Measurements from ENCODE around the gene BNIP5. TPM values are rescaled to one million over a fixed set of nuclear protein-coding genes. Genes with fewer than 3 reads are reported as not detected.

BNIP5 gene
- total RNA-seq, 6 experiments from 2014 or later = not detected

GRCh38 chr6:36267731-36268477, 68.8 kb downstream of the BNIP5 start:
- Mint-ChIP-seq H3K27ac (no peak overlapping the region), H3K27me3 (ENCODE audit: insufficient read depth) (peaks cover 30% of the 10 kb centered on the region), H3K4me3 (no peak overlapping the region), H3K4me1 (ENCODE audit: low read depth) (peaks cover 12% of the 10 kb centered on the region), H3K9me3 (peaks cover 7% of the 10 kb centered on the region), H3K36me3 (ENCODE audit: low read depth) (no peaks in the 10 kb centered on the region)
- TF ChIP-seq CTCF (IDR thresholded peaks at IDR 0.05) = no peak
- DNase-seq = no peak

GRCh38 chr6:36266913-36267644, 69.6 kb downstream of the BNIP5 start:
- Mint-ChIP-seq H3K27ac (no peak overlapping the region), H3K27me3 (ENCODE audit: insufficient read depth) (peaks cover 29% of the 10 kb centered on the region), H3K4me1 (ENCODE audit: low read depth) (peaks cover 12% of the 10 kb centered on the region), H3K36me3 (ENCODE audit: low read depth) (no peaks in the 10 kb centered on the region), H3K4me3 (no peak overlapping the region), H3K9me3 (peaks cover 7% of the 10 kb centered on the region)
- no peak for TF ChIP-seq CTCF (IDR thresholded peaks at IDR 0.05)
- DNase-seq = no peak

Other genes starting within 250 kb of the BNIP5 start
- gene MAPK13, start 206.4 kb downstream of the BNIP5 start, total RNA-seq (2021; fragmentation: NEBNext Ultra II Directional; extraction: Animal tissue kit (Norgen Biotek cat#: 25700)) = 10 to 100 TPM in 2 of 6 experiments, 1 to 10 TPM in 4; 5.7 to 12.4 (median 6.5) TPM
- 10 to 100 TPM; 26.5 to 32.4 (median 28.9) TPM for gene BRPF3, start 140.1 kb downstream of the BNIP5 start, total RNA-seq (2021; fragmentation: NEBNext Ultra II Directional; extraction: Animal tissue kit (Norgen Biotek cat#: 25700))
- gene PNPLA1, start 66.8 kb downstream of the BNIP5 start, total RNA-seq (2021; fragmentation: NEBNext Ultra II Directional; extraction: Animal tissue kit (Norgen Biotek cat#: 25700)) = not detected
- gene ETV7, start 50.8 kb upstream of the BNIP5 start, total RNA-seq (2021; fragmentation: NEBNext Ultra II Directional; extraction: Animal tissue kit (Norgen Biotek cat#: 25700)) = under 1 TPM in 4 of 6 experiments, not detected in 2; 0.20 to 0.32 (median 0.24) TPM
- under 1 TPM in 3 of 6 experiments, not detected in 3; 0.09 to 0.12 (median 0.09) TPM for gene PXT1, start 106.0 kb upstream of the BNIP5 start, total RNA-seq (2021; fragmentation: NEBNext Ultra II Directional; extraction: Animal tissue kit (Norgen Biotek cat#: 25700))
- gene KCTD20, start 106.1 kb upstream of the BNIP5 start, total RNA-seq (2021; fragmentation: NEBNext Ultra II Directional; extraction: Animal tissue kit (Norgen Biotek cat#: 25700)) = 10 to 100 TPM; 53.0 to 81.7 (median 65.4) TPM
- gene STK38, start 210.6 kb upstream of the BNIP5 start, total RNA-seq (2021; fragmentation: NEBNext Ultra II Directional; extraction: Animal tissue kit (Norgen Biotek cat#: 25700)) = 10 to 100 TPM; 37.4 to 44.9 (median 41.9) TPM